Measurements from ENCODE around the gene ARHGAP25. TPM values are rescaled to one million over a fixed set of nuclear protein-coding genes. Genes with fewer than 3 reads are reported as not detected.
A peak's percentile ranks its signal among the peaks of the same experiment; 100 is the strongest.

Gene ARHGAP25
- total and polyA plus RNA-seq, 11 donors: 2.6 to 27.9 (median 4.8) TPM

- DNase-seq (no peak), ATAC-seq (no peak)
- no peak overlapping the region for H3K4me3 ChIP-seq
- WGBS, 4 donors: 74 to 80% (median 75%) methylated on average over 8 of the region's 8 CpGs
- intact Hi-C loops (cut with DNase I): no loop called here
- no peaks in the 10 kb centered on the region for H3K36me3 ChIP-seq
- H3K27me3 ChIP-seq: peaks cover 0 to 6% (median 0%) of the 10 kb centered on the region in 9 donors
- no peak for TF ChIP-seq POLR2A (IDR thresholded peaks at IDR 0.05)
- no peak for TF ChIP-seq CTCF (IDR thresholded peaks at IDR 0.05)
- peak overlapping the region in 1 of 12 donors; percentile 55 for H3K27ac ChIP-seq
- no peaks in the 10 kb centered on the region for H3K9me3 ChIP-seq
- H3K4me1 ChIP-seq: peaks cover 0 to 45% (median 0%) of the 10 kb centered on the region in 12 donors
Observed at GRCh38 chr2:68721482-68722101, 13.0 kb upstream of the ARHGAP25 start.

GRCh38 chr2:68722712-68723111 is 11.9 kb upstream of the ARHGAP25 start:
- H3K4me3 ChIP-seq: no peak overlapping the region
- no peaks in the 10 kb centered on the region for H3K9me3 ChIP-seq
- no peak for DNase-seq
- TF ChIP-seq CTCF (IDR thresholded peaks at IDR 0.05) (no peak), POLR2A (IDR thresholded peaks at IDR 0.05) (no peak)
- intact Hi-C loops (cut with DNase I): no loop called here
- H3K36me3 ChIP-seq: no peaks in the 10 kb centered on the region
- H3K27ac ChIP-seq: no peak overlapping the region
- 72 to 80% (median 77%) methylated on average over 8 of the region's 8 CpGs for WGBS, 4 donors
- H3K27me3 ChIP-seq: peaks cover 0 to 6% (median 0%) of the 10 kb centered on the region in 9 donors
- ATAC-seq: no peak
- peaks cover 0 to 57% (median 0%) of the 10 kb centered on the region in 12 donors for H3K4me1 ChIP-seq

- no peak for TF ChIP-seq CTCF (IDR thresholded peaks at IDR 0.05)
- no peak for TF ChIP-seq POLR2A (IDR thresholded peaks at IDR 0.05)
- 87 to 96% (median 95%) methylated on average over 2 of the region's 2 CpGs for WGBS, 4 donors
- no peak overlapping the region for H3K27ac ChIP-seq
- DNase-seq (no peak), ATAC-seq (no peak)
- no peaks in the 10 kb centered on the region for H3K36me3 ChIP-seq
- peaks cover 0 to 6% (median 0%) of the 10 kb centered on the region in 9 donors for H3K27me3 ChIP-seq
- peaks cover 0 to 60% (median 0%) of the 10 kb centered on the region in 12 donors for H3K4me1 ChIP-seq
- intact Hi-C loops (cut with DNase I): no loop called here
- H3K4me3 ChIP-seq: no peak overlapping the region
- H3K9me3 ChIP-seq: no peaks in the 10 kb centered on the region
Observed at GRCh38 chr2:68723181-68723580, 11.4 kb upstream of the ARHGAP25 start.

- WGBS, 4 donors: 45 to 65% (median 60%) methylated on average over 6 of the region's 6 CpGs
Observed at GRCh38 chr2:68726100-68726499, 8.5 kb upstream of the ARHGAP25 start.

More at GRCh38 chr2:68726100-68726499, 8.5 kb upstream of the ARHGAP25 start:
- ATAC-seq: no peak
- Histone ChIP-seq H3K27ac (peak overlapping the region in 1 of 12 donors; percentile 58), H3K4me3 (no peak overlapping the region), H3K4me1 (peaks cover 0 to 47% (median 0%) of the 10 kb centered on the region in 12 donors), H3K36me3 (no peaks in the 10 kb centered on the region), H3K9me3 (no peaks in the 10 kb centered on the region), H3K27me3 (peaks cover 0 to 6% (median 0%) of the 10 kb centered on the region in 9 donors)
- no peak for DNase-seq
- intact Hi-C loops (cut with DNase I): no loop called here
- TF ChIP-seq CTCF (IDR thresholded peaks at IDR 0.05): no peak
- no peak for TF ChIP-seq POLR2A (IDR thresholded peaks at IDR 0.05)

All from heart left ventricle (tissue), 16 donors.